Stimulated activated CD8-positive, alpha-beta memory T cell treated with anti-CD3 and anti-CD28 coated beads, Interleukin-15, amount 100 ng/mL, for 1 hour (primary cell): ENCODE data around the gene CEACAM6.
A peak's percentile ranks its signal among the peaks of the same experiment; 100 is the strongest.
"Not testable (repeated sequence)": the region's sequence is repeated elsewhere in the genome, so short reads cannot be mapped to it uniquely, and the experiment has no call there.

Experiments used
- DNase-seq: peaks from one replicate; pipeline ENCODE4 v3.0.0-alpha.2; 2020; ENCODE audit warnings: low read depth

Gene CEACAM6

GRCh38 chr19:41748012-41748411 lies 7.3 kb upstream of the CEACAM6 start:
- DNase-seq: no peak

GRCh38 chr19:41750248-41751134 lies 4.8 kb upstream of the CEACAM6 start:
- DNase-seq: not testable (repeated sequence)

GRCh38 chr19:41753159-41753558 lies 2.2 kb upstream of the CEACAM6 start:
- DNase-seq: peak; percentile 62

- peak; percentile 61 for DNase-seq
Measured at GRCh38 chr19:41753936-41754529, 1.3 kb upstream of the CEACAM6 start.

GRCh38 chr19:41758846-41759245 lies 3.5 kb downstream of the CEACAM6 start:
- no peak for DNase-seq

GRCh38 chr19:41767115-41767514 lies 11.8 kb downstream of the CEACAM6 start:
- no peak for DNase-seq

- DNase-seq: not testable (repeated sequence)
Measured at GRCh38 chr19:41768105-41768504, 12.8 kb downstream of the CEACAM6 start.

GRCh38 chr19:41769608-41770007 lies 14.3 kb downstream of the CEACAM6 start:
- no peak for DNase-seq

GRCh38 chr19:41771410-41771809 lies 16.1 kb downstream of the CEACAM6 start:
- DNase-seq: no peak

- peak; percentile 25 for DNase-seq
Measured at GRCh38 chr19:41774515-41774980, 19.2 kb downstream of the CEACAM6 start.

GRCh38 chr19:41776700-41777099 lies 21.4 kb downstream of the CEACAM6 start:
- DNase-seq: no peak

GRCh38 chr19:41783612-41784011 lies 28.3 kb downstream of the CEACAM6 start:
- no peak for DNase-seq

- DNase-seq: no peak
Measured at GRCh38 chr19:41784312-41784711, 29.0 kb downstream of the CEACAM6 start.

- no peak for DNase-seq
Measured at GRCh38 chr19:41784743-41785142, 29.4 kb downstream of the CEACAM6 start.

- DNase-seq: peak; percentile 32
Measured at GRCh38 chr19:41785653-41786052, 30.3 kb downstream of the CEACAM6 start.

GRCh38 chr19:41787055-41787454 lies 31.7 kb downstream of the CEACAM6 start:
- DNase-seq: no peak

- DNase-seq: not testable (repeated sequence)
Measured at GRCh38 chr19:41788518-41788917, 33.2 kb downstream of the CEACAM6 start.

- DNase-seq: not testable (repeated sequence)
Measured at GRCh38 chr19:41789053-41789452, 33.7 kb downstream of the CEACAM6 start.

- DNase-seq: no peak
Measured at GRCh38 chr19:41792513-41793413, 37.4 kb downstream of the CEACAM6 start.

- DNase-seq: no peak
Measured at GRCh38 chr19:41793414-41793727, 38.0 kb downstream of the CEACAM6 start.

GRCh38 chr19:41795031-41795461 lies 39.7 kb downstream of the CEACAM6 start:
- DNase-seq: peak; percentile 40

- no peak for DNase-seq
Measured at GRCh38 chr19:41796362-41796761, 41.0 kb downstream of the CEACAM6 start, which contains the start of gene CEACAM3. TSS of gene CEACAM3 (plus strand) at chr19:41796587. CDS start at chr19:41796678, 91 bp downstream.
